HEK293 (cell line): ENCODE data around the gene CDK3.

Experiments used
- CTCF ChIA-PET: fragments of 350-600 bp; formaldehyde crosslinking; extraction: SDS; loops from one replicate; lab custom pipeline; 2021; ENCODE audit warnings: antibody characterized with exemption; lab: Yijun Ruan, JAX
- POLR2A ChIA-PET: fragments of 300-600 bp; formaldehyde crosslinking; extraction: SDS; loops from one replicate; lab custom pipeline; 2020; ENCODE audit warnings: antibody characterized with exemption, inconsistent platforms; lab: Yijun Ruan, JAX
- H3K27ac ChIP-seq: fragments of 200-500 bp; sonication (Bioruptor generic); 2 replicates; pipeline ENCODE4 v1.5.1; 2014; ENCODE audit warnings: low read depth, low read length, control low read depth, inconsistent platforms; ENCODE audit errors: extremely low read depth
- H3K36me3 ChIP-seq, 2 experiments: fragments of 200-500 bp in 1 of 2; sonication (Bioruptor generic) in 1 of 2; 1 replicate in 1 of 2; 2 replicates in 1 of 2; pipeline ENCODE4 v1.5.1; 2014 to 2017; ENCODE audit warnings: inconsistent platforms in 2 of 2, low read length in 2 of 2; ENCODE audit not compliant: control insufficient read depth in 2 of 2, insufficient read depth in 1 of 2
- H3K4me1 ChIP-seq: fragments of 200-500 bp; sonication (Bioruptor generic); 2 replicates; pipeline ENCODE4 v1.5.1; 2014; ENCODE audit warnings: mild to moderate bottlenecking, low read length, inconsistent platforms; ENCODE audit not compliant: control insufficient read depth, insufficient read depth
- H3K4me3 ChIP-seq: 2 replicates; pipeline ENCODE4 v1.5.1; 2011; ENCODE audit warnings: low read depth, mild to moderate bottlenecking, control low read depth, low read length, moderate library complexity
- H3K9me3 ChIP-seq: fragments of 200-500 bp; sonication (Bioruptor generic); 2 replicates; pipeline ENCODE4 v1.5.1; 2014; ENCODE audit warnings: low read depth, low read length, inconsistent platforms; ENCODE audit not compliant: control insufficient read depth, insufficient read depth
- OVOL3 ChIP-seq: fragments of 450-650 bp; formaldehyde crosslinking; IDR thresholded peaks from 2 replicates; pipeline ENCODE4 v1.5.1; 2016; ENCODE audit warnings: missing biosample characterization, missing genetic modification characterization
- PATZ1 ChIP-seq: fragments of 450-650 bp; formaldehyde crosslinking; IDR thresholded peaks from 2 replicates; pipeline ENCODE4 v1.5.1; 2016; ENCODE audit warnings: missing biosample characterization, missing genetic modification characterization
- PRDM2 ChIP-seq: fragments of 450-650 bp; formaldehyde crosslinking; IDR thresholded peaks from 2 replicates; pipeline ENCODE4 v1.5.1; 2016; ENCODE audit warnings: missing biosample characterization, missing genetic modification characterization, borderline replicate concordance
- SP2 ChIP-seq: fragments of 450-650 bp; formaldehyde crosslinking; IDR thresholded peaks from 2 replicates; pipeline ENCODE4 v1.5.1; 2016; ENCODE audit warnings: missing biosample characterization, missing genetic modification characterization
- ZFP37 ChIP-seq: fragments of 450-650 bp; formaldehyde crosslinking; IDR thresholded peaks from 2 replicates; pipeline ENCODE4 v1.5.1; 2016; ENCODE audit warnings: missing biosample characterization, missing genetic modification characterization
- ZNF280D ChIP-seq: fragments of 450-650 bp; formaldehyde crosslinking; IDR thresholded peaks from 2 replicates; pipeline ENCODE4 v1.5.1; 2016; ENCODE audit warnings: missing biosample characterization, missing genetic modification characterization
- ZNF350 ChIP-seq: fragments of 450-650 bp; formaldehyde crosslinking; IDR thresholded peaks from 2 replicates; pipeline ENCODE4 v1.5.0; 2017; ENCODE audit warnings: missing biosample characterization, mild to moderate bottlenecking, missing genetic modification characterization
- ZNF529 ChIP-seq: fragments of 450-650 bp; formaldehyde crosslinking; IDR thresholded peaks from 2 replicates; pipeline ENCODE4 v1.5.1; 2017; ENCODE audit warnings: missing genetic modification characterization, missing biosample characterization; ENCODE audit not compliant: insufficient replicate concordance
- ZNF626 ChIP-seq: fragments of 450-650 bp; sonication (Bioruptor Pico); formaldehyde crosslinking; IDR thresholded peaks from 2 replicates; pipeline ENCODE4 v1.5.1; 2018; ENCODE audit warnings: missing biosample characterization, missing genetic modification characterization, inconsistent platforms
- ZSCAN23 ChIP-seq: fragments of 450-650 bp; formaldehyde crosslinking; IDR thresholded peaks from 2 replicates; pipeline ENCODE4 v1.5.1; 2016; ENCODE audit warnings: missing biosample characterization, missing genetic modification characterization
- TF ChIP-seq, protein P1 (sequence below): fragments of 450-650 bp; formaldehyde crosslinking; IDR thresholded peaks from 2 replicates; pipeline ENCODE4 v1.5.1; 2016; ENCODE audit warnings: missing biosample characterization, missing genetic modification characterization
- TF ChIP-seq, protein P2 (sequence below): fragments of 450-650 bp; formaldehyde crosslinking; optimal IDR thresholded peaks from 2 replicates; pipeline ENCODE3; 2016; ENCODE audit warnings: missing biosample characterization, mild to moderate bottlenecking, missing genetic modification characterization
- TF ChIP-seq, protein P3 (sequence below): fragments of 450-650 bp; formaldehyde crosslinking; IDR thresholded peaks from 2 replicates; pipeline ENCODE4 v1.5.1; 2016; ENCODE audit warnings: missing biosample characterization, missing genetic modification characterization

The CDK3 gene

GRCh38 chr17:75978938-75979704 is 21.5 kb upstream of the CDK3 start, which contains the start of the genes ACOX1 and TEN1 (continued):
- TF ChIP-seq SP2 (peak; percentile 95), ZNF529 (tag by site-specific recombination) (no peak), ZFP37 (tag by site-specific recombination) (no peak; the same call in 1 of the 2 replicates), ZNF280D (tag by site-specific recombination) (no peak), ZNF350 (no peak), OVOL3 (no peak)
- TF ChIP-seq, protein P1, sequence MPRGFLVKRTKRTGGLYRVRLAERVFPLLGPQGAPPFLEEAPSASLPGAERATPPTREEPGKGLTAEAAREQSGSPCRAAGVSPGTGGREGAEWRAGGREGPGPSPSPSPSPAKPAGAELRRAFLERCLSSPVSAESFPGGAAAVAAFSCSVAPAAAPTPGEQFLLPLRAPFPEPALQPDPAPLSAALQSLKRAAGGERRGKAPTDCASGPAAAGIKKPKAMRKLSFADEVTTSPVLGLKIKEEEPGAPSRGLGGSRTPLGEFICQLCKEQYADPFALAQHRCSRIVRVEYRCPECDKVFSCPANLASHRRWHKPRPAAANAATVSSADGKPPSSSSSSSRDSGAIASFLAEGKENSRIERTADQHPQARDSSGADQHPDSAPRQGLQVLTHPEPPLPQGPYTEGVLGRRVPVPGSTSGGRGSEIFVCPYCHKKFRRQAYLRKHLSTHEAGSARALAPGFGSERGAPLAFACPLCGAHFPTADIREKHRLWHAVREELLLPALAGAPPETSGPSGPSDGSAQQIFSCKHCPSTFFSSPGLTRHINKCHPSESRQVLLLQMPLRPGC (tag by site-specific recombination), result no peak

DNA sequence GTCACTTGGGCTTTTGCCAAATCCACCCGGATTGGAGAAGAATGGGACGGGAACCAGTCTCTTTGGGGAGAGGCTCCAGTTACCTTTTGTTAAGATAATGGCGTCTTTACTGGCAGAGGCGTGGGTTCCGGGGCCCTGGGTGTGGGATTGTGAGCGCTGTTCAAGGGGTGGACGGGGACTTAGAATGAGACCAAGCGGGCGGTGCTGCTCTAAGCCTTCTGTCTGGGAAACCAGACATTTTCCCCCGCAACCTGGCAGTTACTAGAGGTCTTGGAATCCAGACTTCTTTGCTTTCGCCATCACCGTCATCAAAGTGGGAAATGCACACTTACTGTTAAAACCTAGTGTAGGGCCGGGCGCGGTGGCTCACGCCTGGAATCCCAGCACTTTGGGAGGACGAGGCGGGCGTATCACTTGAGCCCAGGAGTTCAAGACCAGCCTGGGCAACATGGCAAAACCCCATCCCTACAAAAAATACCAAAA is 20.9 kb upstream of the CDK3 start:
- ChIA-PET POLR2A (interaction anchor here (1.4 kb wide), 1 partner anchor 21 kb away, joined by 4 read pairs; the partner anchor contains the start of gene CDK3), CTCF (interaction anchor here (0.6 to 2.5 kb wide), 6 partner anchors 19 to 202 kb away, joined by 3 to 15 read pairs (median 6); partner anchors contain the start of gene CDK3)
- H3K36me3 ChIP-seq, result peaks cover 3 to 18% of the 10 kb centered on the region in 2 experiments; a peak in 2 of 3 replicates
- peak overlapping the region; percentile 77 for H3K4me3 ChIP-seq
- H3K9me3 ChIP-seq, result no peaks in the 10 kb centered on the region
- peak overlapping the region; percentile 96 for H3K27ac ChIP-seq
- peaks cover 25% of the 10 kb centered on the region for H3K4me1 ChIP-seq
- TF ChIP-seq, protein P2, sequence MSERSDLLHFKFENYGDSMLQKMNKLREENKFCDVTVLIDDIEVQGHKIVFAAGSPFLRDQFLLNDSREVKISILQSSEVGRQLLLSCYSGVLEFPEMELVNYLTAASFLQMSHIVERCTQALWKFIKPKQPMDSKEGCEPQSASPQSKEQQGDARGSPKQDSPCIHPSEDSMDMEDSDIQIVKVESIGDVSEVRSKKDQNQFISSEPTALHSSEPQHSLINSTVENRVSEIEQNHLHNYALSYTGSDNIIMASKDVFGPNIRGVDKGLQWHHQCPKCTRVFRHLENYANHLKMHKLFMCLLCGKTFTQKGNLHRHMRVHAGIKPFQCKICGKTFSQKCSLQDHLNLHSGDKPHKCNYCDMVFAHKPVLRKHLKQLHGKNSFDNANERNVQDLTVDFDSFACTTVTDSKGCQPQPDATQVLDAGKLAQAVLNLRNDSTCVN (tag by site-specific recombination), result peak; percentile 11
- TF ChIP-seq PATZ1 (tag by site-specific recombination) (peak; percentile 7; the same call in 1 of the 2 replicates), PRDM2 (tag by site-specific recombination) (0 out of 2 replicates have a peak, but pooled peaks have one; percentile 57), ZNF626 (tag by site-specific recombination) (no peak), ZSCAN23 (tag by site-specific recombination) (0 out of 2 replicates have a peak, but pooled peaks have one; percentile 14)
- TF ChIP-seq, protein P3, sequence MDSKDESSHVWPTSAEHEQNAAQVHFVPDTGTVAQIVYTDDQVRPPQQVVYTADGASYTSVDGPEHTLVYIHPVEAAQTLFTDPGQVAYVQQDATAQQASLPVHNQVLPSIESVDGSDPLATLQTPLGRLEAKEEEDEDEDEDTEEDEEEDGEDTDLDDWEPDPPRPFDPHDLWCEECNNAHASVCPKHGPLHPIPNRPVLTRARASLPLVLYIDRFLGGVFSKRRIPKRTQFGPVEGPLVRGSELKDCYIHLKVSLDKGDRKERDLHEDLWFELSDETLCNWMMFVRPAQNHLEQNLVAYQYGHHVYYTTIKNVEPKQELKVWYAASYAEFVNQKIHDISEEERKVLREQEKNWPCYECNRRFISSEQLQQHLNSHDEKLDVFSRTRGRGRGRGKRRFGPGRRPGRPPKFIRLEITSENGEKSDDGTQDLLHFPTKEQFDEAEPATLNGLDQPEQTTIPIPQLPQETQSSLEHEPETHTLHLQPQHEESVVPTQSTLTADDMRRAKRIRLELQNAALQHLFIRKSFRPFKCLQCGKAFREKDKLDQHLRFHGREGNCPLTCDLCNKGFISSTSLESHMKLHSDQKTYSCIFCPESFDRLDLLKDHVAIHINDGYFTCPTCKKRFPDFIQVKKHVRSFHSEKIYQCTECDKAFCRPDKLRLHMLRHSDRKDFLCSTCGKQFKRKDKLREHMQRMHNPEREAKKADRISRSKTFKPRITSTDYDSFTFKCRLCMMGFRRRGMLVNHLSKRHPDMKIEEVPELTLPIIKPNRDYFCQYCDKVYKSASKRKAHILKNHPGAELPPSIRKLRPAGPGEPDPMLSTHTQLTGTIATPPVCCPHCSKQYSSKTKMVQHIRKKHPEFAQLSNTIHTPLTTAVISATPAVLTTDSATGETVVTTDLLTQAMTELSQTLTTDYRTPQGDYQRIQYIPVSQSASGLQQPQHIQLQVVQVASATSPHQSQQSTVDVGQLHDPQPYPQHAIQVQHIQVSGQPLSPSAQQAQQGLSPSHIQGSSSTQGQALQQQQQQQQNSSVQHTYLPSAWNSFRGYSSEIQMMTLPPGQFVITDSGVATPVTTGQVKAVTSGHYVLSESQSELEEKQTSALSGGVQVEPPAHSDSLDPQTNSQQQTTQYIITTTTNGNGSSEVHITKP (tag by site-specific recombination), result peak; percentile 58
- TF ChIP-seq, protein P1 (tag by site-specific recombination), result 0 out of 2 replicates have a peak, but pooled peaks have one; percentile 19
